A549 (cell line): ENCODE measurements around the gene FBH1.

ENCODE experiments used
- ATOH8 ChIP-seq: fragments of 250-450 bp; sonication (Bioruptor Pico); IDR thresholded peaks from 2 replicates; pipeline ENCODE4 v1.5.0; 2020; ENCODE audit warnings: low read depth, mild to moderate bottlenecking, moderate library complexity
- CTCF ChIP-seq: fragments of >200 bp; sonication (Bioruptor Twin); formaldehyde crosslinking; IDR thresholded peaks from 3 replicates; pipeline ENCODE4 v1.5.1; 2016
- EP300 ChIP-seq, 2 experiments: fragments of >200 bp; sonication (Bioruptor Twin); formaldehyde crosslinking; IDR thresholded peaks; 2 replicates in 1 of 2; 3 replicates in 1 of 2; pipeline ENCODE4 v1.6.1; 2016 to 2017
- ESRRA ChIP-seq: fragments of 150-350 bp; IDR thresholded peaks from 2 replicates; pipeline ENCODE4 v1.6.1; 2014; ENCODE audit warnings: mild to moderate bottlenecking, low read length, borderline replicate concordance
- GATA3 ChIP-seq: IDR thresholded peaks from 2 replicates; pipeline ENCODE4 v1.6.1; 2012; ENCODE audit warnings: borderline replicate concordance
- KDM1A ChIP-seq: fragments of 200-600 bp; sonication (generic); IDR thresholded peaks from 2 replicates; pipeline ENCODE4 v1.6.1; 2016; ENCODE audit warnings: low read depth, mild to moderate bottlenecking
- MAX ChIP-seq: IDR thresholded peaks from 2 replicates; pipeline ENCODE4 v1.6.1; 2012
- MAZ ChIP-seq: fragments of 150-350 bp; IDR thresholded peaks from 2 replicates; pipeline ENCODE4 v1.6.1; 2014; ENCODE audit warnings: antibody characterized with exemption, low read depth, low read length, borderline replicate concordance
- MYC ChIP-seq: IDR thresholded peaks from 2 replicates; pipeline ENCODE4 v1.6.1; 2012; ENCODE audit warnings: mild to moderate bottlenecking, inconsistent platforms, low read length, improper control_type of control experiment, borderline replicate concordance
- NR3C1 ChIP-seq: fragments of >200 bp; sonication (Bioruptor Twin); formaldehyde crosslinking; IDR thresholded peaks from 3 replicates; pipeline ENCODE4 v1.6.1; 2017
- RAD21 ChIP-seq, 2 experiments: fragments of >200 bp in 1 of 2; sonication (Bioruptor Twin) in 1 of 2; formaldehyde crosslinking in 1 of 2; IDR thresholded peaks in 1 of 2; conservative IDR thresholded peaks in 1 of 2; 2 replicates in 1 of 2; 3 replicates in 1 of 2; pipeline ENCODE4 v1.6.1; 2012 to 2018; ENCODE audit warnings: inconsistent platforms in 1 of 2

GRCh38 chr10:5919568-5919967 lies 29.5 kb downstream of the FBH1 start:
- no peak for TF ChIP-seq GATA3
- TF ChIP-seq CTCF, result no peak
- no peak for TF ChIP-seq RAD21 (conservative IDR thresholded peaks at IDR 0.05 in 1 of 2, IDR thresholded peaks at IDR 0.05 in 1 of 2)
- no peak for TF ChIP-seq EP300 (IDR thresholded peaks at IDR 0.05)
- TF ChIP-seq MAX, result no peak
- TF ChIP-seq ESRRA, result no peak
- TF ChIP-seq KDM1A, result no peak
- no peak for TF ChIP-seq MAZ
- TF ChIP-seq ATOH8 (CRISPR knock-in tag), result no peak
- no peak for TF ChIP-seq NR3C1
- TF ChIP-seq MYC, result no peak
